NB4 (cell line): ENCODE results near the gene FHIP1A.

ENCODE experiments used
- CTCF ChIP-seq: IDR thresholded peaks from one replicate; pipeline ENCODE4 v1.5.1; 2012; ENCODE audit warnings: low read depth, low read length
- POLR2A ChIP-seq: IDR thresholded peaks from 2 replicates; pipeline ENCODE4 v1.6.1; 2011; ENCODE audit warnings: mild to moderate bottlenecking; ENCODE audit not compliant: insufficient read length; ENCODE audit errors: extremely low read depth

GRCh38 chr4:151409470-151410313 lies 716 bp downstream of the FHIP1A start:
- TF ChIP-seq CTCF: no peak
- TF ChIP-seq POLR2A: no peak
